Stimulated activated CD4-positive, alpha-beta T cell treated with anti-CD3 and anti-CD28 coated beads, TNF-alpha, amount 100 ng/mL, for 4 hours (primary cell): ENCODE results near the gene PTPRN2.

Experiments
- DNase-seq, 3 experiments: peaks; one replicate each; pipeline ENCODE4 v3.0.0-alpha.2; 2020; ENCODE audit warnings: low read depth in 3 of 3

Gene PTPRN2

GRCh38 chr7:157762824-157763223 lies 824.8 kb downstream of the PTPRN2 start:
- DNase-seq: no peak

GRCh38 chr7:157760004-157760730 lies 827.5 kb downstream of the PTPRN2 start:
- no peak for DNase-seq

DNA sequence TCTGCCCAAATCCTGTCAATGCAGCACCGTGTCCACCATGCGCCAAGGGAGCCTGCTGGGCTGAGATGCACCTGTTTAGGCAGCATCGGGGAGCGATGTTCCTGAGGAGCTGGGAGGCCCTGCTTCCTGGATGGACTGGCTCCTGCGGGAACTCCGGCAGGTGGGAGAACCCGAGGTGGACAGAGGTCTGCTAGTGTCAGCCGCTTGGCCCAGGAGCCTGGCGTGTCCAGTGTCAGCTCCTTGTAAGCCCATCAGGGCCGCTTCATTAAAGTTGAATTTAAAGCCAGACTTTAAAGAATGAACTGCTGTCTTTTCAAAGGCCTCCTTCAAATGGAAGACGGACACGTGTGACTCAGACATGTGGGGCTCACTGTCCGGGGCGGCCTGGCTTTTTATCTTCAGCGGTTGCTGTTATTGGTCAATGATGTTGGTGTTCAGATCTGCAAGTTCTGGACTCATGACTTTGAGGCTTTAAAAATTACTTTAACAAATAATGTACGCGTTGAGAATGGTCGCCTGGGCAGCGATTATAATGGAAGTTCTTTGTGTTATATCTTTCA lies 828.3 kb downstream of the PTPRN2 start:
- DNase-seq: no peak

GRCh38 chr7:157758468-157759245 lies 829.0 kb downstream of the PTPRN2 start:
- no peak for DNase-seq

GRCh38 chr7:157757776-157758467 lies 829.7 kb downstream of the PTPRN2 start:
- DNase-seq: no peak

GRCh38 chr7:157757211-157757610 lies 830.4 kb downstream of the PTPRN2 start:
- no peak for DNase-seq

DNA sequence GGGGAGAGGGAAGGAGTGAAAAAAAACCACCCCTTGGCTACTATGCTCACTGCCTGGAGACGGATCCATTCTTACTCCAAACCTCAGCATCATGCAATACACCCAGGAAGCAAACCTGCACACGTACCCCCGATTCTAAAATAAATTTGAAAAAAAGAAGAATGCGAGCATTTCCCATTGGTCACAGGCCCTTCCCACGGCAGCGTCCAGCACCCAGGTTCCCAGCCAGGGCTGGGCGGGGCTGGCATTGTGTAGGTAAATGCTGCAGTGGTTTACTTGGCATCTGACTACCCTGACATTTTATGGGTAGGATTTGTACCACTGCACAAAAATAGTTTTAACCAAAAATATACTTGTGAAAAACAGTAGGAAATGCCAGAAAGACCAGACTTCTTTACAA lies 831.9 kb downstream of the PTPRN2 start:
- no peak for DNase-seq

GRCh38 chr7:157754416-157754790 lies 833.2 kb downstream of the PTPRN2 start:
- no peak for DNase-seq

DNA sequence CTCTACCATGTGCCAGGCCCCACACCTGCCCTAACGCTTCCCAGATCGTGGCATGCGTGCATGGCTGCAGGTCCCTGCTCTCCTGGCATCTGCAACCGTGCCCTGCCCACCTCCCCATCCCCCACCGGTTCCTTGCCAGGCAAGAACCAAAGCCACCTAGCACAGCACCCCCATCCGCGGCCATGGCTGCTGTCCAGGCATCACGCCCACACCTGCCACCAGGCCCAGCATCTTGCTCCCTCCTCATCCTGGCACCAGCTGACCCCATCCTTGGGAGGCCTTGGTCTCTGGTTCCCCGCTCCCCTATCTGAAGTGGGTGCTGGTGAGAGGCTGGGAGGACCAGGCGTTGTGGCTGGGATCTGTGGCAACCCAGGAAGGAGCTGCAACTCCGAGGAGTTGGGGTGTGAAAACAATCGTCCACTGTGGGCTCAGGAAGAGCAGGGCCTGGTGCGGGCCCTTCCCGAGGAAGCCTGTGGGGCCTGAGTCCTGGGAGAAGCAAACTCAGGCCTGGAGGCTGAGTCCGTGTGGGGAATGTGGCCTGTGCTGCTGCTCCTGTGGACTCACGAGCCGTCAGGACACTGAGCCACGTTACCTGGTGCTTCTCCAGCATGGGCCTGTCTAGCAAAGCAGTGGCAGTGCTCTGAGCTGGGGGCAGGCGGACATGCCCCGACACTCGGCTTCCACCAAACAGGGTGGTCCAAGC lies 833.8 kb downstream of the PTPRN2 start:
- DNase-seq: no peak

DNA sequence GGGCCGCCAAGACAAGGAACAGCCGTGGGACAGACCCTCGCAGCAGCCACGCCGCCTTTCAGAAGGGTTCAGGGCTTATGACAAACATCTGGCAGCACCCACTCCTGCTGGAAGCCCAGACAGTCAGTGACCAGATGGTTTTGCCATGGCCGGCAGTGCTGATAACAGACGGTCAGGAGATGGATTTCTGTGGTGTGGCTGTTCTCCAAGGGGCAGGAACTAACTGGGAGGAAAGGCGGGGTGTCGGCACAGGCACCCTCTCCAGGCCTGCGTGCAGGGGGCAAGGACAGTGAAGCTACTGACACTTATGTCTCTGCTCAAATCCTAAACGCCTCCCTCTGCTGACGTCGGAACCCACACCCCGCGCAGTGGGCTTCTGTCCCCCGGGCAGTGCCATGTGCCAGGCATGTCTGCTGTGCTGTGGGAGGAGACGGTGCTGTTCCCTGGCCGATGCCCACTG lies 834.8 kb downstream of the PTPRN2 start:
- no peak for DNase-seq

- no peak for DNase-seq
Observed at GRCh38 chr7:157751951-157752673, 835.5 kb downstream of the PTPRN2 start.

DNA sequence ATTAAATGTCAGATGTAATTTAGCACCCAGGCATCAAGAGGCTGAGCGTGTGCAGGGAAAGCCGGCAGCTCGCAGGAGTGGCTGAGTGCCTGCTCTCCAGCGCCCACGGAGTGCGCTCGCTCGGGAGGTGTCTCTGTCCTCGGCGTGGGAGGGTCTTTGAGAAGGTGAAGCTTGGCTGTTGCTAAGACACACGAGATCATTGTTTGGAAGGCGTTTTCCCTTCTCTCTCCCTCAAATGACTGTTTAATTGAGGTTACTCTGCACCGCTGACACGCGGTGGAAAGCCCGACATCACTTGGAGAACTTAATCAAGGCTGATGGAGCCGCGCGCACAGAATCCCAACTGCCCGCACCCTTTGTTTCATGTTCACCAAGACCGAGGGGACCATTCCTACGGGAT lies 836.2 kb downstream of the PTPRN2 start:
- DNase-seq: no peak

- no peak for DNase-seq
Observed at GRCh38 chr7:157750291-157750690, 837.3 kb downstream of the PTPRN2 start.

DNA sequence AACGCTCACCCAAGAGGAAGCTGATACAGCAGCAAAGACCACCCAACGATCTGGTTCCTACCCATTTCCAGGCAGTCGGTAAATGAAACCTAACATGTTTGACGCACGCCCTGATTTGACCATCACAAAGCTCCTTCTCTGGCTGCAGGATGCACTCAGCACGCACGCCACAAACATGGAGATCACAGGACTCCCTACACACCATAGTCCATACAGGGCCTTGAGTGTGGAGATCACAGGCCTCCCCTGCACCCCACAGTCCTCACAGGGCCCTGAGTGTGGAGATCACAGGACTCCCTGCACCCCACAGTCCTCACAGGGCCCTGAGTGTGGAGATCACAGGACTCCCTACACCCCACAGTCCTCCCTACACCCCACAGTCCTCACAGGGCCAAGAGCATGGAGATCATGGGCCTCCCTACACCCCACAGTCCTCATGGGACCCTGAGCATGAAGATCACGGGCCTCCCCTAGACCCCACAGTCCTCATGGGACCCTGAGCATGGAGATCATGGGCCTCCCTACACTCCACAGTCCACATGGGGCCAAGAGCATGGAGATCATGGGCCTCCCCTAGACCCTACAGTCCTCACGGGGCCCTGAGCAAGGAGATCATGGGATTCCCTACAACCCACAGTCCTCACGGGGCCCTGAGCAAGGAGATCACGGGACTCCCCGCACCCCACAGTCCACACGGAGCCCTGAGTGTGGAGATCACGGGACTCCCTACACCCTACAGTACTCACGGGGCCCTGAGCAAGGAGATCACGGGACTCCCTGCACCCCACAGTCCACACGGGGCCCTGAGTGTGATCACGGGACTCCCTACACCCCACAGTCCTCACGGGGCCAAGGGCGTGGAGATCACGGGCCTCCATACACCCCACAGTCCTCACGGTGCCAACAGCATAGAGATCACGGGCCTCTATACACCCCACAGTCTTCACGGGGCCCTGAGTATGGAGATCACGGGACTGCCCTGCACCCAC lies 841.6 kb downstream of the PTPRN2 start:
- DNase-seq: no peak

DNA sequence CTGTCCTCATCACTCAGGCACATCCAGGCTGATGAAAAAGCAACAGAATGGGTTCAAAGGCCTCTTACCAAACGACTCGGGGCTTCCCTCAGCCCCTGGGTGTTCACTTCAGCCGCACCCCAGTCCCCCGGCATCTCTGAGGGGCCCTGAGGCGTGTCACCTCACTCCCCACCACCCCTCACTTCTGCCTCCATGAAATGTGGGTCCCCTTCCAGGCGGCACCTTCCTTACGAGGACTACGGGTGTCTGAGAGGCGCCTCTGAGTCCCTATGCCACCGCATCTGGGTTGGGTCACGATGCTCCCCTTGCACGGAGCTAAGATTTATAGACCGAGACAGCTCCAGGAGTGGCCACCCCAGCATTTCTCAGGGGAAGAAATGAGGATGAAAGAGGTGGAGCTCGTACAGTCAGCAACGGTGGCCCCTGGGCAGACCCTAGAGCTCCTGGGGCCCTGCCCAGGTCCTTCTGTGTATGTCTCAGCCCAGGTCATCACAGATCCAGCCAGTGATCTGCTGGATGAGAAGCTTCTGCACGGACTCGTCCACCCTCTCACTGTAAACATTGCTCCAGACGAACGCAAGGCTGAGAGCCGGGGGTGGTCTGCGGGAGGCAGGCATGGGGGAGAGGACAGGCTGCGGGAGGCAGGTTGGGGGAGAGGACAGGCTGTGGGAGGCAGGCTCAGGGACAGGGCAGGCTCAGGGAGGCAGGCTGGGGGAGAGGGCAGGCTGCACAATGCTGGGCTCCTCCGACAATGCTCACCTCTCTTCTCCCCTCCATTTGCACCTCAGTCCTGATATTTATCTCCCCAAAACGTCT lies 842.6 kb downstream of the PTPRN2 start:
- no peak for DNase-seq

DNA sequence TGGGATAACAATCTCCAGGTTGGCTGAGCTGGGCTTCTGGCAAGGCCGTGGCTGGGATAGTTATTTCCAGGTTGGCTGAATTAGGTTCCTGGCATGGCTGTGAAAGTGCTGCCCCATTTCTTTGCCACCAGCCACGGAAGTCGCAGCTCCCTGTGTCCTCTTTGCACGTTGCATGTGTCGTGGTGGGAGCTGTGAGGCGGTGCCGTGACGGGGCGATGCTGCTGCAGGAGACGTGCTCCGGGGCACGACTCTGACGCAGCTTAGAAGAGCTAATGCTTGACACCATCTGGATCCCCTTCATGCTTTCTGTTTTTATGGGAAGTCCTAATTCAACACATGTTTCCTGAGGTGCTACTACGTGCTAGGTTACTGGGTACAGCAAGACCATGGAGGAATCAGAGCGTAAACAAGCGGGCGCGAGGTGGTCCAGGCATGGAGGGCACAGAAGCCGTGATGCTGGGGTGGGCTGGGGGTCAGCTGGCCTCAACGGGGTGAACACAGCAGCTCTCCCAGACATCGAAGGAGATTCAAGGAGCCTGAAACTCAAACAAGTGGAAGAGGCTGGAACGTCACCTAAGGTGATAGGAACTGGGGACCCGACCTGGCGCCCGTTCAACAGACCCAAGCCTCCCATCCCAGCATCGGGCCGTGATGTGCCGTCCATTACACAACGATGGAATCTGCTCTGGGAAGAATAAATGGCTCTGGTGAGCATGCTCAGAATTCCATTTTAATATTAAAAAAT lies 843.7 kb downstream of the PTPRN2 start:
- DNase-seq: no peak

GRCh38 chr7:157740251-157740798 lies 847.3 kb downstream of the PTPRN2 start:
- DNase-seq: no peak

DNA sequence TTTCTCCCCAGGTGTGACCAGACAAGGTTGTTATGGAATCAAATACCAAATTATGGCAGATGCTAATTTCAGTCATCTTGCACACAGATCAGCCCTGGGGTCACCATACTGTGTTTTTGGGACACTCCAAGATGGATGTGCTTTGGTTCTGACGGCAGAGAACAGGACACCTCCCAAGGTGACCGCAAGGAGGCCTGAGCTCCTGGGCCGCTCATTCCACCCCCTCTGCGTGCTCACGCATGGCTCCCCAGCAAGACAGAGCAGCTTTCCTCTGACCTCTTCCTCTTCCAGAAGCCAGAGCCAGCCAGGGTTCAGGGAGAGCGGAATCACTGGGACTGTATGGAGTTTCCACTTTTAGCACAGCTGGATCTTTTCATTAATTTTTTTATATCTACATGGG lies 848.0 kb downstream of the PTPRN2 start:
- DNase-seq: no peak
